SK-N-SH (cell line): ENCODE measurements around the gene FLRT2.

Experiments used
- CTCF ChIP-seq: fragments of 200-600 bp; sonication (generic); IDR thresholded peaks from 2 replicates; pipeline ENCODE4 v1.6.1; 2017; ENCODE audit warnings: antibody characterized with exemption, mild to moderate bottlenecking, moderate library complexity
- FOSL2 ChIP-seq: IDR thresholded peaks from 2 replicates; pipeline ENCODE4 v1.4.0; 2012; ENCODE audit warnings: low read depth, mild to moderate bottlenecking, moderate library complexity, borderline replicate concordance

- TF ChIP-seq CTCF: no peak
- TF ChIP-seq FOSL2: no peak
Measured at GRCh38 chr14:85487215-85487614, 42.7 kb upstream of the FLRT2 start.
